Vagina (tissue), 2 donors: Measurements from ENCODE around the gene MTHFSD. TPM values are rescaled to one million over a fixed set of nuclear protein-coding genes. Genes with fewer than 3 reads are reported as not detected.
A peak's percentile ranks its signal among the peaks of the same experiment; 100 is the strongest.

Experiments
- DNase-seq, 2 donors: peaks; one replicate each; pipeline ENCODE4 v3.0.0-alpha.2; 2017; ENCODE audit errors: extremely low spot score in 2 of 2
- H3K27ac ChIP-seq: fragments of 200-600 bp; sonication (generic); one replicate; pipeline ENCODE4 v1.5.1; 2019
- H3K27me3 ChIP-seq: fragments of 200-600 bp; sonication (generic); one replicate; pipeline ENCODE4 v1.5.1; 2019
- H3K36me3 ChIP-seq, 2 donors: fragments of 200-600 bp; sonication (generic); one replicate each; pipeline ENCODE4 v1.5.1; 2017 to 2019
- H3K4me1 ChIP-seq: fragments of 200-600 bp; sonication (generic); one replicate; pipeline ENCODE4 v1.5.1; 2019
- H3K4me3 ChIP-seq, 2 donors: fragments of 200-600 bp; sonication (generic); 1 replicate in 1 of 2; 2 replicates in 1 of 2; pipeline ENCODE4 v1.5.1; 2016 to 2019
- H3K9me3 ChIP-seq: fragments of 200-600 bp; sonication (generic); one replicate; pipeline ENCODE4 v1.5.1; 2019
- POLR2A ChIP-seq, 2 donors: fragments of 450-650 bp; IDR thresholded peaks; one replicate each; pipeline ENCODE4 v1.6.1; 2017; ENCODE audit warnings: antibody characterized with exemption in 2 of 2, mild to moderate bottlenecking in 2 of 2, moderate library complexity in 2 of 2
- POLR2AphosphoS5 ChIP-seq, 2 donors: sonication (generic); formaldehyde crosslinking; IDR thresholded peaks; one replicate each; pipeline ENCODE4 v1.9.0; 2017; ENCODE audit warnings: antibody characterized with exemption in 2 of 2, mild to moderate bottlenecking in 2 of 2, low read depth in 1 of 2; ENCODE audit not compliant: insufficient read depth in 1 of 2
- intact Hi-C: fragments of 100-400 bp; cut with DNase I; formaldehyde crosslinking; loops from one replicate; pipeline ENCODE4 v1.15.1; 2023
- total RNA-seq: library from RNA; depleted of rRNA; stranded (reverse); fragments of >200 nt; gene quantifications from one replicate; pipeline ENCODE4 v1.2.3, GENCODE V29; 2016
- TF ChIP-seq, protein P1 (sequence below), 3 experiments: fragments of 450-650 bp in 2 of 3; fragments of 200-600 bp in 1 of 3; sonication (generic) in 1 of 3; IDR thresholded peaks; one replicate each; pipeline ENCODE4 v1.5.1; 2017 to 2019; ENCODE audit warnings: antibody characterized with exemption in 3 of 3, mild to moderate bottlenecking in 2 of 3, moderate library complexity in 2 of 3

Gene MTHFSD
- total RNA-seq, 1 donor from 2014 or later, result 20.4 TPM

DNA sequence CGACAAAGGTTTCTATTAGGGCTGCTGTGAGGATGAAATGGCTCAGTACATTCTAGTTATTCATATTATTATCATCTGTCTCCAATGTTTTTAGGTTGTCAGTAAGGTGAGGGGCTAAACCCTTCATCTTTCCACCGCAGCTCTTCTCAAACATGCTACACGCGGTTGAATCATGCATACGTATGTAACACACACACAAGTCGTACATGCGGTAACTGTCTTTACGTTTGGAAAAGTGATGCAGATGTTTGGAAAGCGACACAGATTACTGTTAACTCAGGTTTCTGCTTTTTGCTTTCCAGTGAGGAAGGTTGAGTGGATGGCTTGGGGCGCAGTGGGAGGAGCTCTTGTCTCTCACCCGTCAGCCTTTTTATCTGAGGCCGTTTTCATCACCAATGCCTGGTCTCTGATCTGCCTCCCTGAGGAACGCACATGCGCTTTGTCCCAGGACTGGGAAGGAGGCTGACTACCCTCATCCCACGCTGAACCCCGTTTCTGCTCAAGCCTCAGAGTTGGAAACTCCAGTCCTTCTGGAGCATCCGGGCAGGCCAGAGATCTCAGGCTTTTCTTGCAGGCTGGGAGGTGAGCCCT, 20.2 kb upstream of the MTHFSD start:
- Histone ChIP-seq H3K4me1 (peaks cover 14% of the 10 kb centered on the region), H3K9me3 (no peaks in the 10 kb centered on the region), H3K4me3 (peak overlapping the region in 1 of 2 donors; percentile 19), H3K36me3 (no peaks in the 10 kb centered on the region), H3K27ac (peak overlapping the region; percentile 56), H3K27me3 (peaks cover 3% of the 10 kb centered on the region)
- TF ChIP-seq, protein P1, sequence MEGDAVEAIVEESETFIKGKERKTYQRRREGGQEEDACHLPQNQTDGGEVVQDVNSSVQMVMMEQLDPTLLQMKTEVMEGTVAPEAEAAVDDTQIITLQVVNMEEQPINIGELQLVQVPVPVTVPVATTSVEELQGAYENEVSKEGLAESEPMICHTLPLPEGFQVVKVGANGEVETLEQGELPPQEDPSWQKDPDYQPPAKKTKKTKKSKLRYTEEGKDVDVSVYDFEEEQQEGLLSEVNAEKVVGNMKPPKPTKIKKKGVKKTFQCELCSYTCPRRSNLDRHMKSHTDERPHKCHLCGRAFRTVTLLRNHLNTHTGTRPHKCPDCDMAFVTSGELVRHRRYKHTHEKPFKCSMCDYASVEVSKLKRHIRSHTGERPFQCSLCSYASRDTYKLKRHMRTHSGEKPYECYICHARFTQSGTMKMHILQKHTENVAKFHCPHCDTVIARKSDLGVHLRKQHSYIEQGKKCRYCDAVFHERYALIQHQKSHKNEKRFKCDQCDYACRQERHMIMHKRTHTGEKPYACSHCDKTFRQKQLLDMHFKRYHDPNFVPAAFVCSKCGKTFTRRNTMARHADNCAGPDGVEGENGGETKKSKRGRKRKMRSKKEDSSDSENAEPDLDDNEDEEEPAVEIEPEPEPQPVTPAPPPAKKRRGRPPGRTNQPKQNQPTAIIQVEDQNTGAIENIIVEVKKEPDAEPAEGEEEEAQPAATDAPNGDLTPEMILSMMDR (IDR thresholded peaks at IDR 0.05), result no peak
- no peak for TF ChIP-seq POLR2A (IDR thresholded peaks at IDR 0.05)
- TF ChIP-seq POLR2AphosphoS5 (IDR thresholded peaks at IDR 0.05; ENCODE audit: insufficient read depth in 1 of 2, low read depth in 1 of 2), result no peak
- DNase-seq, result no peak
- intact Hi-C loops, result no loop called here

- intact Hi-C loops, result loop anchor here (5.0 kb wide), 1 partner anchor 183 kb away; no protein-coding TSS in a partner anchor
- H3K27me3 ChIP-seq, result no peaks in the 10 kb centered on the region
Observed at GRCh38 chr16:86574646-86575045, 19.6 kb upstream of the MTHFSD start.

DNA sequence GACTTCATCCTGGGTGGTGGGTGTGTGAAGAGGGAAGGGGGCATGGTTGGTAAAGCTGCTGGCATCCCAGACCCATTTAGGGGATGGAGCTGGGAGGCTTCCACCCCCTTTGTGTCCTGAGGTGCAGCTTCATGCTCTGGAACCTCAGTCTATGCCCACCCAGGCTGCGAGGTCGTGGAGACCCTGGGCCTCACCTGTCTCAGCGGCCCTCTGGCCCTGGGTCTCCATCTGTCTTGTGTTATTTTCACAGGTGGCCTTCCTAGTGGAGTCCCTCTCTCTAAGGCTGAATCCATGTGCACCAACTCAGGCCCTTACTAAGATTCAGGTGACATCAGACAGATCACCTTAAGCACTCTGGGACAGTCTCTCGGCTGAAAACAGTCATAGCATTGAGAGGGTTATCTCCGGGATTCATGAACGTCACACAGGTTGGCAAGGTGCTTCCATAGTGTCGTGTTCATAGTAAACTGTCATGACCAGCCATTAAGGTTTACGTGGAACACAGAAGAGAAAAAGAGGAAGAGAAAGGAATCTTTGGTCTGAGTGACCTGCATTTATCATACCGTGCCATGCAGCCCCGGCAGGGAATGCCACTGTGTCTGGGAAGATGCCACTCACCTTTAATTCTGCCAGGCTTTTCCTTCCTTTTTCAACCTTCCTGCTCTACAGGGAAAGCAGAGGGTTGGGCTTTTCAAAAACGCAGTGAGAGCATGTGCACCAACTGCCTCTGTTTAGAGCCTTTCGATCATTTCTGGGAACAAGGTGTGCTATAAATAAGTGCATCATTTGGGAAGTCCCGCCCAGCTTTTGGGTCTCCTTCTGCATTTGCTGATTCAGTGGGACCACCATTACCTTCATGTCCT, 18.8 kb upstream of the MTHFSD start:
- TF ChIP-seq, protein P1 (IDR thresholded peaks at IDR 0.05), result no peak
- TF ChIP-seq POLR2A (IDR thresholded peaks at IDR 0.05) (no peak), POLR2AphosphoS5 (IDR thresholded peaks at IDR 0.05; ENCODE audit: insufficient read depth in 1 of 2, low read depth in 1 of 2) (no peak)
- H3K4me1 ChIP-seq, result peaks cover 14% of the 10 kb centered on the region
- H3K27me3 ChIP-seq, result no peaks in the 10 kb centered on the region
- H3K27ac ChIP-seq, result no peak overlapping the region
- intact Hi-C loops, result loop anchor here (5.0 kb wide), 1 partner anchor 183 kb away; no protein-coding TSS in a partner anchor
- no peaks in the 10 kb centered on the region for H3K9me3 ChIP-seq
- H3K36me3 ChIP-seq, result no peaks in the 10 kb centered on the region
- DNase-seq, result no peak
- H3K4me3 ChIP-seq, result no peak overlapping the region

More at GRCh38 chr16:86574646-86575045, 19.6 kb upstream of the MTHFSD start:
- Histone ChIP-seq H3K4me1 (peaks cover 14% of the 10 kb centered on the region), H3K27ac (no peak overlapping the region), H3K9me3 (no peaks in the 10 kb centered on the region), H3K36me3 (no peaks in the 10 kb centered on the region), H3K4me3 (no peak overlapping the region)
- TF ChIP-seq POLR2A (IDR thresholded peaks at IDR 0.05) (no peak), POLR2AphosphoS5 (IDR thresholded peaks at IDR 0.05; ENCODE audit: insufficient read depth in 1 of 2, low read depth in 1 of 2) (no peak)
- TF ChIP-seq, protein P1 (IDR thresholded peaks at IDR 0.05), result no peak
- DNase-seq, result no peak

- H3K27ac ChIP-seq, result no peak overlapping the region
- DNase-seq, result no peak
- intact Hi-C loops, result loop anchor here (5.0 kb wide), 1 partner anchor 184 kb away; no protein-coding TSS in a partner anchor
- H3K4me1 ChIP-seq, result peaks cover 14% of the 10 kb centered on the region
- no peaks in the 10 kb centered on the region for H3K9me3 ChIP-seq
- H3K36me3 ChIP-seq, result no peaks in the 10 kb centered on the region
- no peak for TF ChIP-seq POLR2AphosphoS5 (IDR thresholded peaks at IDR 0.05; ENCODE audit: insufficient read depth in 1 of 2, low read depth in 1 of 2)
- TF ChIP-seq, protein P1 (IDR thresholded peaks at IDR 0.05), result no peak
- TF ChIP-seq POLR2A (IDR thresholded peaks at IDR 0.05), result no peak
- no peaks in the 10 kb centered on the region for H3K27me3 ChIP-seq
- H3K4me3 ChIP-seq, result no peak overlapping the region
Observed at GRCh38 chr16:86573215-86573614, 18.2 kb upstream of the MTHFSD start.
